Astrocyte of the cerebellum (primary cell): ENCODE measurements around the gene RARB.

Source experiments
- DNase-seq: peaks from one replicate; pipeline ENCODE4 v3.0.0-alpha.2; 2011; ENCODE audit warnings: low read depth
- H3K4me3 ChIP-seq: 2 replicates; pipeline ENCODE4 v1.5.1; 2011; ENCODE audit warnings: mild to moderate bottlenecking, low read depth, low read length, moderate library complexity
- CTCF ChIP-seq: IDR thresholded peaks from 2 replicates; pipeline ENCODE4 v1.5.1; 2012; ENCODE audit warnings: low read length, low read depth, moderate library complexity, mild to moderate bottlenecking; ENCODE audit errors: missing control alignments
- in situ Hi-C: cut with HindIII; loops from 2 replicates; pipeline ENCODE4 v1.10.0; 2017; ENCODE audit warnings: low sequenced_read_pairs

The RARB gene

GRCh38 chr3:25472153-25472552 lies 44.1 kb downstream of the RARB start:
- TF ChIP-seq CTCF, result no peak
- in situ Hi-C loops, result no loop called here
- DNase-seq, result no peak

GRCh38 chr3:25472731-25473130 lies 44.7 kb downstream of the RARB start:
- no peak for DNase-seq
- H3K4me3 ChIP-seq, result no peak overlapping the region
- TF ChIP-seq CTCF, result no peak
- in situ Hi-C loops, result no loop called here

More at GRCh38 chr3:25472153-25472552, 44.1 kb downstream of the RARB start:
- no peak overlapping the region for H3K4me3 ChIP-seq

- no peak for TF ChIP-seq CTCF
- H3K4me3 ChIP-seq, result no peak overlapping the region
- in situ Hi-C loops, result no loop called here
- DNase-seq, result no peak
Measured at GRCh38 chr3:25473246-25473645, 45.2 kb downstream of the RARB start.

GRCh38 chr3:25474052-25474451 lies 46.0 kb downstream of the RARB start:
- in situ Hi-C loops, result no loop called here
- no peak for TF ChIP-seq CTCF
- DNase-seq, result no peak
- H3K4me3 ChIP-seq, result no peak overlapping the region

- DNase-seq, result no peak
- TF ChIP-seq CTCF, result no peak
- in situ Hi-C loops, result no loop called here
- H3K4me3 ChIP-seq, result no peak overlapping the region
Measured at GRCh38 chr3:25476639-25477038, 48.6 kb downstream of the RARB start.

GRCh38 chr3:25478211-25478757 lies 50.2 kb downstream of the RARB start:
- DNase-seq, result no peak
- no peak overlapping the region for H3K4me3 ChIP-seq
- in situ Hi-C loops, result no loop called here
- no peak for TF ChIP-seq CTCF
